PC-3 (cell line): ENCODE data around the gene CMSS1.

Source experiments
- EZH2 ChIP-seq: fragments of 300-600 bp; sonication (generic); IDR thresholded peaks from one replicate; pipeline ENCODE4 v1.6.1; 2017; ENCODE audit warnings: antibody characterized with exemption, mild to moderate bottlenecking, low read length; ENCODE audit not compliant: unreplicated experiment
- EZH2phosphoT487 ChIP-seq: fragments of 300-600 bp; sonication (generic); IDR thresholded peaks from 2 replicates; pipeline ENCODE4 v1.6.1; 2018; ENCODE audit warnings: mild to moderate bottlenecking, antibody characterized with exemption, low read length, borderline replicate concordance
- TF ChIP-seq, protein P1 (sequence below): fragments of 300-600 bp; sonication (generic); conservative IDR thresholded peaks from 2 replicates; pipeline ENCODE4 v1.5.1; 2017; ENCODE audit warnings: antibody characterized with exemption, low read depth, mild to moderate bottlenecking, low read length

DNA sequence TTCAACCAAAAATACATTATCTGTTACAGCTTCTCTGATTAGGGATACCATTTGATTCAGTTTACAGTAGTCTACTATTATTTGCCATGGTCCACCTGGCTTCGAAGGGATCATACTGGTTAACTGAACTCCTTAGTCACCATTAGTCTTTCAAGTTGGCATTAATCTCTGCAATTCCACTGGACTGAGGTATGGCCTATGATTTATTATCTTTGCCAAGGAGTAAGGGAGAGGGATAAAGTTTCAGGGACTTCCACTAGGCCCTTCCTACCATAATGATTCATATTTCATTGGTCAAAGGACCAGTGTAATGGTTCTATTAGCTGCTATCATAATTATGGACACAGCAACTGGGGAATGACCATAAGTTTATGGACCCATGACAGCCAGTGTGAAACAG is 7.3 kb upstream of the CMSS1 start:
- TF ChIP-seq, protein P1, sequence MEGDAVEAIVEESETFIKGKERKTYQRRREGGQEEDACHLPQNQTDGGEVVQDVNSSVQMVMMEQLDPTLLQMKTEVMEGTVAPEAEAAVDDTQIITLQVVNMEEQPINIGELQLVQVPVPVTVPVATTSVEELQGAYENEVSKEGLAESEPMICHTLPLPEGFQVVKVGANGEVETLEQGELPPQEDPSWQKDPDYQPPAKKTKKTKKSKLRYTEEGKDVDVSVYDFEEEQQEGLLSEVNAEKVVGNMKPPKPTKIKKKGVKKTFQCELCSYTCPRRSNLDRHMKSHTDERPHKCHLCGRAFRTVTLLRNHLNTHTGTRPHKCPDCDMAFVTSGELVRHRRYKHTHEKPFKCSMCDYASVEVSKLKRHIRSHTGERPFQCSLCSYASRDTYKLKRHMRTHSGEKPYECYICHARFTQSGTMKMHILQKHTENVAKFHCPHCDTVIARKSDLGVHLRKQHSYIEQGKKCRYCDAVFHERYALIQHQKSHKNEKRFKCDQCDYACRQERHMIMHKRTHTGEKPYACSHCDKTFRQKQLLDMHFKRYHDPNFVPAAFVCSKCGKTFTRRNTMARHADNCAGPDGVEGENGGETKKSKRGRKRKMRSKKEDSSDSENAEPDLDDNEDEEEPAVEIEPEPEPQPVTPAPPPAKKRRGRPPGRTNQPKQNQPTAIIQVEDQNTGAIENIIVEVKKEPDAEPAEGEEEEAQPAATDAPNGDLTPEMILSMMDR = no peak
- TF ChIP-seq EZH2 (no peak), EZH2phosphoT487 (no peak)
